Forelimb muscle (tissue), 1 donor: ENCODE data around the gene CD40. TPM values are rescaled to one million over a fixed set of nuclear protein-coding genes. Genes with fewer than 3 reads are reported as not detected.

Experiments used
- DNase-seq: peaks from one replicate; pipeline ENCODE4 v3.0.0-alpha.2; 2013; ENCODE audit warnings: low read depth
- polyA plus RNA-seq: library from polyadenylated mRNA; unstranded; fragments of 120-200 nt; gene quantifications from one replicate; pipeline ENCODE4 v1.2.1, GENCODE V29; 2013; ENCODE audit not compliant: insufficient read length

Gene CD40
- polyA plus RNA-seq, 1 donor = 7.4 TPM

- no peak for DNase-seq
Measured at GRCh38 chr20:46122516-46123481, 4.7 kb downstream of the CD40 start.

GRCh38 chr20:46123482-46124245, 5.5 kb downstream of the CD40 start:
- DNase-seq = no peak

GRCh38 chr20:46126440-46127056, 8.4 kb downstream of the CD40 start:
- DNase-seq = no peak

GRCh38 chr20:46127396-46128010, 9.4 kb downstream of the CD40 start:
- DNase-seq = no peak

GRCh38 chr20:46128310-46129151, 10.4 kb downstream of the CD40 start:
- no peak for DNase-seq

GRCh38 chr20:46129955-46130481, 11.9 kb downstream of the CD40 start:
- DNase-seq = no peak

GRCh38 chr20:46130534-46130933, 12.4 kb downstream of the CD40 start:
- DNase-seq = no peak

- DNase-seq = no peak
Measured at GRCh38 chr20:46131396-46131795, 13.3 kb downstream of the CD40 start.

DNA sequence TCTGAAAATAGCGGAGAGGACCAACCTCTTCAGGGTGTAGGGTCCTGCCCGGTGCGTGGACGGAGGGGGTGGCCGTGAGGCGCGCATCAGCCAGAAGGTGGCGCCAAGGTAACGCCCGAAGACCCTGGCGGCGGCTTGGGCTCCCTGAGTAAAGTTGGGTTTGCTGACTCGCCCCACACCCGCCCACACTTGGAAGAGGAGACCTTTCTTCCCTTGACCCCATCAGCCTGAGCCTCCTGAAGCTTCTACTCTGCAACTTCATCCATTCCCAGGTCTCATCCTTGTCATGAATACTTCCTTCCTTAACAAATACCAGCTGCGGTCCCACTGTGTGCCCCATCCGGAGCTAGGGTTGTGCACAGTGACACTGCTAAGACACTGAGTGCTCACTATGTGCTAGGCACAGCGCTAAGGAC, 14.6 kb downstream of the CD40 start:
- DNase-seq = no peak

DNA sequence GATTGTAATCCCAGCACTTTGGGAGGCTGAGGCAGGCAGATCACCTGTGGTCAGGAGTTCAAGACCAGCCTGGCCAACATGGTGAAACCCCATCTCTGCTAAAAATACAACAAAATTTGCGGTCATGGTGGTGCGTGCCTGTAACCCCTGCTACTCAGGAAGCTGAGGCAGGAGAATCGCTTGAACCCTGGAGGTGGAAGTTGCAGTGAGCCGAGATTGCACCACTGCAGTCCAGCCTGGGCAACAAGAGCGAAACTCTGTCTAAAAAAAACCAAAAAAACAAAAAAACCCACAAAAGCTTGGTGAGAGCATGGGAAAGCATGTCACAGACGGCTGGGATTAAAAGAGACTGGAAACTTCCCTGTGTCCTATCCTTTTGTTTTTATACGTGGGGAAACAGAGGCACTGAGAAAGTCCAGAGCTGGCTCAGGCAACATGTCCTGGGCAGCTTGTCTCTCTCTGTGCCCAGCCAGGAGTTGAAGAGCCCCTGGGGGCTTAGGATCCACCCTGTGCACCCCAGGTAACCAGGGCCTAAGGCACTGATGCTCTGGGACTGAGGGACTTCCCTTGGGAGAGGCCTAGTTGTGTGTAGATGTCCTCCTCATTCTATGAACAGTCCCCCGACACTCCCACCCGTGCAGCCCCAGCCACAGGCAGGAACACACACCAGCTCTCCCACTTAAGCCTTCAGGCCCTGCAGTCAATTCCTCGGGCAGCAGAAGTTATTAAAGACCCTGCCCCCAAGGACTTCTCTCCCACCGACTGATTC, 16.0 kb downstream of the CD40 start:
- no peak for DNase-seq

GRCh38 chr20:46134716-46135115, 16.6 kb downstream of the CD40 start:
- DNase-seq = no peak

GRCh38 chr20:46135856-46136633, 17.9 kb downstream of the CD40 start:
- no peak for DNase-seq

- no peak for DNase-seq
Measured at GRCh38 chr20:46137816-46138215, 19.7 kb downstream of the CD40 start.

DNA sequence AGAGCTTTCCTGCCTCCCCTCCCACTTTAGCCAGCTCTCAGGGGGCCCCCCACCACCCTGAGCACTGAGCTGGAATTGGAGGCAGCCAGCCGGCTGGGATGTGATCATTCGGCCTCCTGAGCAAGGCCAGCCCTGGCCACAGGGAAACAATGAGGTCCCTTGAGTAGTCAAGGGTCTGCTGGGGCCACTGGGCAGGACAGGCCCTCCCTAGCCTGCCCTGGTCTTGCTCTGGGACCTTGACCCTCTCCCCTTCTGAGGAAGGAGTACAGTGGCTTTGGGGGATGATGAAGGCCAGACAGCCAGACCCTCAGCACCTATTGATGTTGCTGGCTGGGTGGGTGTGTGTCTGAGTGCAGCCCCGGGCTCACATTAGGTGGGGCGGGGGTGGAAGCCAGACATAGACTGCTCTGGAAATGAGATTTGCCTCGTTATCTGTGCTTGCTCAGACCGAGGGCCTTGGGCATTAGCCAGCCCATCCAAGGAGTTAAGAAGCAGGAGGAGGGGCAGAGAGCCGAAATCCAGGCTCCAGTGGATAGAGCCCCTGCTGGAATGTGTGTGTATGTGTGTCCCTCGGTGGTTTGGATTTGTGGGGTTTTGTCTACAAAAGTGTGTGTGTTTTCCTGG, 21.3 kb downstream of the CD40 start:
- no peak for DNase-seq

DNA sequence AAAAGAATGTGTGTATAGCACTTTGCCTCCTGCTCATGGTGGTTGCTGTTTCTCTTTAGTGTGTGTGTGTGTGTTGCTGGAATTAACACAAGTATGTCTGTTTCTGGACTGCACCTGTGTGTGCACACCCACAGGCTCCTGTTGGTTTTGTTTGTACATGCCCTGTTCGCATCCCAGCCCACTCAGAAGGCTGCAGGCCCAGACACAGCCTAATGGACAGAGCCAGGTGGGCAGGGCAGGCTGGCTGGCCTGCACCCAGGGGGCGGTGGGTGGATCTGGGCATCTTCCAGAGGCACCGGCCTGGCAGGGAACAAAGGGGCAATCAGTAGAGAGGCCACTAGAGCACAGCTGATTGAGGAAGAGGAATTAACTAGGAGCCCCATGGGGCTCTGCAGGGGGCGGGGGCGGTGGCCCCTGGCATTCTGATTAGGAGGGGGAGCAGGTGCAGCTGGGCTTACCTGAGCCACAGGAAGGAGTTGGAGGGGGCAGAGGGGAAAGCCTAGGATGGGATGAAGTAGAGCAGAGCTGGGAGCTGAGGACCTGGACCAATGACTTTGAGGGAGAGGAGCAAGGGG, 21.9 kb downstream of the CD40 start:
- no peak for DNase-seq

DNA sequence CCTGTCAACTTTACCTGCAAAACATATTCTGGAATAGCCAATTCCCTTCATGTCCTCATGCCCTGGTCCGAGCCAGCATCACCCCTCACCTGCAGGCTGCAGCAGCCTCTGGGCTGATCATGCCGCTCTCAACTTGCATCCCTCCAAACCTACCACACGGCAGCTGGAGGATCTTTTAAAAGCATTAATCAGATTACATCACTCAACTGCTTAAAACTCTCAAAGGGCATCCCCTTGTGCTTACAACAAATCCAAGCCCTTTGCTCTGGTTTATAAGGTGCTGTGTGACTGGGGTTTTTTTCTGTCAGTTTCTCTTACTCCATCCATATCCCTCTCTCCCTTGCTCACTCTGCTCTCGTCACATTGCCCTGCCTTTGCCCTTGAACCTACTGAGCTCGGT, 24.0 kb downstream of the CD40 start:
- DNase-seq = no peak

DNA sequence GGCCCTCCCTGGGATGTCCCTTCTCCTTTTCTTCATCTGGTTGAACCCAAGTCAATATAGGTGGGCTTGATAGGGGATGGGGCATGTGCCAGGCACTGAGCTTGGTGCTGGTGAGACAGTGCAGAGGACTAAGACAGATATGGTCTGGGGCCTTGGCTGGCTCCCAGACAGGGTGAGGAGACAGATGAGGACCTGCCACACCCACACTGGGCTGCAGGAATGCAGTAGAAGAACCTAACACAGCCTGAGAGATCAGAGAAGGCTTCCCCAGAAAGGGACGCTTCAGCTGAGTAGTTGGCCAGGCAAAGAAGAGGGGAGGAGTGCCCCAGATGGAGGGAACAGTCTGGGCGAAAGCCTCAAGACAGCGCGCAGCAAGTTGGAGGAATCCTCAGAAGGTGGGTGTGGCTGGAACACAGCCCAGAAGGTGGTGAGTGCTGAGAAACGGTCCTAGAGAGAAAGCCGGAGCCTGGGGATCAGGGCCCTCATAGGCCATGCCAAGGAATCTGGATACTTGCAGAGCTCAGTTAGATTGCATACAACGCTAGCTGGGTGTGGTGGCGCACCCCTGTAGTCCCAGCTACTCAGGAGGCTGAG, 26.4 kb downstream of the CD40 start:
- no peak for DNase-seq

DNA sequence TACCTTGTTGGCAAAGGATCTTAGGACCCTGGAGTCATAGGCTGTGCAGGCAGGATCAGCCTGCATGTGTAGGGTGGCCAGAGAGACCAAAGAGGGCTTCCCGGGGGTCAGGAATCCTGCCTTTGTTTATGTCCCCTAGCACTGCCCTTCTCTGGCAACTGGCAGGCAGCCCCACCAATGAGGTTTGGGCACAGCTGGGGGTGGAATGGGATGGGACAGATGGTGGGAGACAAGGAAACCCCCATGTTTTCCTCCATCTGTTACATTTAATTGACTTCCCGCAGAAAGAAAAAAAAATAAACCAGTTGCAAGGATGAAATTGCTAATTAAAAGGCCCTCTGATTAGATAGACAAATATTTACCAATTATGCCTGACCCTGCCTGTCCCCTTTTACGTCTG, 27.6 kb downstream of the CD40 start:
- DNase-seq = no peak
